Neural progenitor cell (in vitro differentiated cells): ENCODE measurements around the gene RERE. TPM values are rescaled to one million over a fixed set of nuclear protein-coding genes. Genes with fewer than 3 reads are reported as not detected.

Experiments
- DNase-seq: peaks from one replicate; pipeline ENCODE4 v3.0.0-alpha.2; 2016; ENCODE audit warnings: low spot score
- H2AFZ ChIP-seq: fragments of 200-600 bp; sonication (generic); replicated peaks from 2 replicates; pipeline ENCODE4 v1.6.1; 2016; ENCODE audit warnings: antibody characterized with exemption
- H3F3A ChIP-seq: fragments of 200-600 bp; sonication (generic); 2 replicates; pipeline ENCODE4 v1.6.1; 2016; ENCODE audit warnings: antibody characterized with exemption, low read depth
- H3K27ac ChIP-seq: fragments of 200-600 bp; sonication (generic); 2 replicates; pipeline ENCODE4 v1.5.1; 2016; ENCODE audit warnings: mild to moderate bottlenecking
- H3K27me3 ChIP-seq: fragments of 200-600 bp; sonication (generic); 2 replicates; pipeline ENCODE4 v1.6.1; 2016; ENCODE audit warnings: mild to moderate bottlenecking, moderate library complexity
- H3K36me3 ChIP-seq: fragments of 200-600 bp; sonication (generic); 2 replicates; pipeline ENCODE4 v1.5.1; 2016
- H3K4me1 ChIP-seq: fragments of 200-600 bp; sonication (generic); 2 replicates; pipeline ENCODE4 v1.6.1; 2016; ENCODE audit warnings: mixed run types
- H3K4me2 ChIP-seq: fragments of 200-600 bp; sonication (generic); 2 replicates; pipeline ENCODE4 v1.6.1; 2016
- H3K4me3 ChIP-seq: fragments of 200-600 bp; sonication (generic); 2 replicates; pipeline ENCODE4 v1.5.1; 2016
- H3K79me2 ChIP-seq: fragments of 200-600 bp; sonication (generic); 2 replicates; pipeline ENCODE4 v1.6.1; 2016; ENCODE audit warnings: low read depth
- H3K9ac ChIP-seq: fragments of 200-600 bp; sonication (generic); 2 replicates; pipeline ENCODE4 v1.6.1; 2016
- H3K9me3 ChIP-seq: fragments of 200-600 bp; sonication (generic); 2 replicates; pipeline ENCODE4 v1.5.1; 2016; ENCODE audit warnings: low read depth
- H4K20me1 ChIP-seq: fragments of 200-600 bp; sonication (generic); 2 replicates; pipeline ENCODE4 v1.6.1; 2016; ENCODE audit warnings: low read depth
- H3K27ac Mint-ChIP-seq: 3 replicates; pipeline ENCODE4 v1.8.0; 2021; ENCODE audit warnings: mixed read lengths
- H3K27me3 Mint-ChIP-seq: 2 replicates; pipeline ENCODE4 v1.8.0; 2022; ENCODE audit warnings: low read depth, mild to moderate bottlenecking, inconsistent platforms, moderate library complexity, mixed read lengths; ENCODE audit not compliant: insufficient read depth
- H3K36me3 Mint-ChIP-seq: 3 replicates; pipeline ENCODE4 v1.8.0; 2021; ENCODE audit warnings: mixed read lengths
- H3K4me1 Mint-ChIP-seq: 3 replicates; pipeline ENCODE4 v1.8.0; 2021; ENCODE audit warnings: mixed read lengths
- H3K4me3 Mint-ChIP-seq: 3 replicates; pipeline ENCODE4 v1.8.0; 2021; ENCODE audit warnings: mild to moderate bottlenecking, moderate library complexity, mixed read lengths
- H3K9me3 Mint-ChIP-seq: 3 replicates; pipeline ENCODE4 v1.8.0; 2020; ENCODE audit warnings: mixed read lengths
- CTCF ChIP-seq: fragments of 200-600 bp; sonication (generic); IDR thresholded peaks from 2 replicates; pipeline ENCODE4 v1.5.1; 2017; ENCODE audit warnings: antibody characterized with exemption, mild to moderate bottlenecking
- EZH2 ChIP-seq: fragments of 200-600 bp; sonication (generic); IDR thresholded peaks from 2 replicates; pipeline ENCODE4 v1.6.1; 2017; ENCODE audit warnings: antibody characterized with exemption, mild to moderate bottlenecking, moderate library complexity
- EZH2phosphoT487 ChIP-seq: fragments of 200-600 bp; sonication (generic); IDR thresholded peaks from 2 replicates; pipeline ENCODE4 v1.6.1; 2017; ENCODE audit warnings: antibody characterized with exemption
- total RNA-seq: library from RNA; depleted of rRNA; stranded (reverse); fragments of >200 nt; gene quantifications from 2 replicates; pipeline ENCODE4 v1.2.3, GENCODE V29; 2015; ENCODE audit warnings: low replicate concordance

The RERE gene
- total RNA-seq, 1 donor from 2014 or later = 29.8 TPM

- H3K27ac ChIP-seq = peak overlapping the region; percentile 56
- H2AFZ ChIP-seq = no peak overlapping the region
- H3K27ac Mint-ChIP-seq = peak overlapping the region; percentile 48
- no peak overlapping the region for H3K4me3 ChIP-seq
- peaks cover 4% of the 10 kb centered on the region for H3K9me3 Mint-ChIP-seq
- TF ChIP-seq EZH2 = no peak
- no peak for TF ChIP-seq EZH2phosphoT487
- TF ChIP-seq CTCF = no peak
- no peak overlapping the region for H3K9ac ChIP-seq
- peaks cover 79% of the 10 kb centered on the region for H4K20me1 ChIP-seq
- H3K4me3 Mint-ChIP-seq = no peak overlapping the region
- peaks cover 70% of the 10 kb centered on the region for H3K4me1 Mint-ChIP-seq
- H3K27me3 Mint-ChIP-seq = no peaks in the 10 kb centered on the region
- peak overlapping the region; percentile 25 for H3K4me2 ChIP-seq
- H3F3A ChIP-seq = peaks cover 28% of the 10 kb centered on the region
- H3K36me3 Mint-ChIP-seq = peaks cover 28% of the 10 kb centered on the region
- peaks cover 65% of the 10 kb centered on the region for H3K4me1 ChIP-seq
- H3K9me3 ChIP-seq = no peaks in the 10 kb centered on the region
- H3K27me3 ChIP-seq = no peaks in the 10 kb centered on the region
- peak; percentile 54 for DNase-seq
- no peaks in the 10 kb centered on the region for H3K36me3 ChIP-seq
- peaks cover 100% of the 10 kb centered on the region for H3K79me2 ChIP-seq
Observed at GRCh38 chr1:8589571-8589970, 227.9 kb downstream of the RERE start.

GRCh38 chr1:8587784-8588183 is 229.7 kb downstream of the RERE start:
- no peak overlapping the region for H2AFZ ChIP-seq
- no peaks in the 10 kb centered on the region for H3K27me3 ChIP-seq
- no peak overlapping the region for H3K4me3 ChIP-seq
- H3K4me1 Mint-ChIP-seq = peaks cover 67% of the 10 kb centered on the region
- H3K9me3 ChIP-seq = no peaks in the 10 kb centered on the region
- no peaks in the 10 kb centered on the region for H3K9me3 Mint-ChIP-seq
- no peak for TF ChIP-seq EZH2phosphoT487
- no peak for TF ChIP-seq EZH2
- TF ChIP-seq CTCF = no peak
- no peaks in the 10 kb centered on the region for H3K36me3 ChIP-seq
- peaks cover 74% of the 10 kb centered on the region for H3K4me1 ChIP-seq
- peak overlapping the region; percentile 45 for H3K27ac ChIP-seq
- H3K9ac ChIP-seq = no peak overlapping the region
- peak overlapping the region; percentile 4 for H3K4me2 ChIP-seq
- no peak overlapping the region for H3K27ac Mint-ChIP-seq
- no peak for DNase-seq
- peaks cover 13% of the 10 kb centered on the region for H3K36me3 Mint-ChIP-seq
- H3K79me2 ChIP-seq = peaks cover 100% of the 10 kb centered on the region
- H3K27me3 Mint-ChIP-seq = no peaks in the 10 kb centered on the region
- H3K4me3 Mint-ChIP-seq = no peak overlapping the region
- peaks cover 97% of the 10 kb centered on the region for H4K20me1 ChIP-seq
- H3F3A ChIP-seq = peaks cover 28% of the 10 kb centered on the region

- H3K4me3 ChIP-seq = no peak overlapping the region
Observed at GRCh38 chr1:8586438-8586837, 231.0 kb downstream of the RERE start.

GRCh38 chr1:8584316-8584715 is 233.1 kb downstream of the RERE start:
- Mint-ChIP-seq H3K27ac (no peak overlapping the region), H3K36me3 (peaks cover 5% of the 10 kb centered on the region)

More at GRCh38 chr1:8586438-8586837, 231.0 kb downstream of the RERE start:
- Mint-ChIP-seq H3K27ac (no peak overlapping the region), H3K27me3 (no peaks in the 10 kb centered on the region), H3K36me3 (peaks cover 6% of the 10 kb centered on the region), H3K4me3 (no peak overlapping the region), H3K4me1 (peaks cover 55% of the 10 kb centered on the region), H3K9me3 (no peaks in the 10 kb centered on the region)
- no peak for DNase-seq
- Histone ChIP-seq H3K9me3 (no peaks in the 10 kb centered on the region), H3K9ac (no peak overlapping the region), H3K4me2 (peak overlapping the region; percentile 4), H3F3A (peaks cover 28% of the 10 kb centered on the region), H3K4me1 (peaks cover 62% of the 10 kb centered on the region), H2AFZ (no peak overlapping the region), H3K36me3 (no peaks in the 10 kb centered on the region), H3K27ac (peak overlapping the region; percentile 10), H3K79me2 (peaks cover 100% of the 10 kb centered on the region), H3K27me3 (no peaks in the 10 kb centered on the region), H4K20me1 (peaks cover 92% of the 10 kb centered on the region)
- no peak for TF ChIP-seq EZH2

More at GRCh38 chr1:8584316-8584715, 233.1 kb downstream of the RERE start:
- no peak overlapping the region for H3K4me2 ChIP-seq
- TF ChIP-seq EZH2phosphoT487 (no peak), EZH2 (no peak), CTCF (no peak)
- no peaks in the 10 kb centered on the region for H3K27me3 ChIP-seq
- no peak overlapping the region for H3K27ac ChIP-seq
- no peak overlapping the region for H3K9ac ChIP-seq
- H3K9me3 ChIP-seq = no peaks in the 10 kb centered on the region
- H4K20me1 ChIP-seq = peaks cover 90% of the 10 kb centered on the region
- no peak overlapping the region for H3K4me3 ChIP-seq
- no peaks in the 10 kb centered on the region for H3K36me3 ChIP-seq
- no peaks in the 10 kb centered on the region for H3K9me3 Mint-ChIP-seq
- no peaks in the 10 kb centered on the region for H3K27me3 Mint-ChIP-seq
- H3K79me2 ChIP-seq = peaks cover 100% of the 10 kb centered on the region
- H2AFZ ChIP-seq = no peak overlapping the region
- peaks cover 20% of the 10 kb centered on the region for H3F3A ChIP-seq
- H3K4me1 ChIP-seq = peaks cover 46% of the 10 kb centered on the region
- no peak for DNase-seq
- H3K4me3 Mint-ChIP-seq = no peak overlapping the region
- peaks cover 52% of the 10 kb centered on the region for H3K4me1 Mint-ChIP-seq
